ENCODE data around the gene GSTO1. TPM values are rescaled to one million over a fixed set of nuclear protein-coding genes. Genes with fewer than 3 reads are reported as not detected.

GSTO1 gene
- total RNA-seq (39.9 TPM), polyA plus RNA-seq (100 to 1,000 TPM; 176 to 199 (median 184) TPM)

GRCh38 chr10:104254493-104255310, at the start of gene GSTO1:
GSTO1 (plus strand) TSS chr10:104254892; CDS start chr10:104254929, 37 bp downstream.
- H3K4me1 Mint-ChIP-seq = peaks cover 26 to 54% (median 45%) of the 10 kb centered on the region in 4 donors
- peak within 1 kb of the TSS; percentile 89 to 100 (median 96) for H3K27ac Mint-ChIP-seq
- Histone ChIP-seq H3K9me3 (ENCODE audit: control insufficient read depth in 2 of 2, low read length in 2 of 2) (no peaks in the 10 kb centered on the region), H3K4me3 (ENCODE audit: low read depth, low read length) (peak within 1 kb of the TSS; percentile 98), H3K4me1 (ENCODE audit: control insufficient read depth, insufficient read depth, low read length, poor library complexity, severe bottlenecking) (peaks cover 36% of the 10 kb centered on the region), H3K27ac (ENCODE audit: insufficient read depth, low read length, poor library complexity, severe bottlenecking) (peak within 1 kb of the TSS; percentile 79), H3K27me3 (ENCODE audit: control insufficient read depth, insufficient read depth, low read length) (peaks cover 4% of the 10 kb centered on the region), H3K36me3 (ENCODE audit: control insufficient read depth, insufficient read depth, low read length) (peaks cover 17% of the 10 kb centered on the region)
- H3K36me3 Mint-ChIP-seq = peaks cover 21% of the 10 kb centered on the region
- peak within 1 kb of the TSS; percentile 94 to 96 (median 94) for H3K4me3 Mint-ChIP-seq
- peaks cover 18% of the 10 kb centered on the region for H3K27me3 Mint-ChIP-seq
- DNase-seq (peak; percentile 34 to 69 (median 56)), ATAC-seq (ENCODE audit: low read depth in 2 of 2) (peak; percentile 50 to 54)
- H3K9me3 Mint-ChIP-seq = peaks cover 0 to 2% (median 0%) of the 10 kb centered on the region in 7 donors

GRCh38 chr10:104208730-104209129, 46.0 kb upstream of the GSTO1 start:
- Mint-ChIP-seq H3K27ac (no peak overlapping the region), H3K4me1 (no peaks in the 10 kb centered on the region), H3K36me3 (peaks cover 4% of the 10 kb centered on the region), H3K4me3 (no peak overlapping the region), H3K9me3 (no peaks in the 10 kb centered on the region), H3K27me3 (peaks cover 53% of the 10 kb centered on the region)
- DNase-seq = no peak
- no peaks in the 10 kb centered on the region for H3K9me3 ChIP-seq (ENCODE audit: control insufficient read depth in 2 of 2, low read length in 2 of 2)
- H3K36me3 ChIP-seq (ENCODE audit: control insufficient read depth, insufficient read depth, low read length) = no peaks in the 10 kb centered on the region
- H3K4me3 ChIP-seq (ENCODE audit: low read depth, low read length) = no peak overlapping the region
- peaks cover 19% of the 10 kb centered on the region for H3K27me3 ChIP-seq (ENCODE audit: control insufficient read depth, insufficient read depth, low read length)
- no peak overlapping the region for H3K27ac ChIP-seq (ENCODE audit: insufficient read depth, low read length, poor library complexity, severe bottlenecking)
- no peaks in the 10 kb centered on the region for H3K4me1 ChIP-seq (ENCODE audit: control insufficient read depth, insufficient read depth, low read length, poor library complexity, severe bottlenecking)
- ATAC-seq (ENCODE audit: low read depth in 2 of 2) = no peak

DNA sequence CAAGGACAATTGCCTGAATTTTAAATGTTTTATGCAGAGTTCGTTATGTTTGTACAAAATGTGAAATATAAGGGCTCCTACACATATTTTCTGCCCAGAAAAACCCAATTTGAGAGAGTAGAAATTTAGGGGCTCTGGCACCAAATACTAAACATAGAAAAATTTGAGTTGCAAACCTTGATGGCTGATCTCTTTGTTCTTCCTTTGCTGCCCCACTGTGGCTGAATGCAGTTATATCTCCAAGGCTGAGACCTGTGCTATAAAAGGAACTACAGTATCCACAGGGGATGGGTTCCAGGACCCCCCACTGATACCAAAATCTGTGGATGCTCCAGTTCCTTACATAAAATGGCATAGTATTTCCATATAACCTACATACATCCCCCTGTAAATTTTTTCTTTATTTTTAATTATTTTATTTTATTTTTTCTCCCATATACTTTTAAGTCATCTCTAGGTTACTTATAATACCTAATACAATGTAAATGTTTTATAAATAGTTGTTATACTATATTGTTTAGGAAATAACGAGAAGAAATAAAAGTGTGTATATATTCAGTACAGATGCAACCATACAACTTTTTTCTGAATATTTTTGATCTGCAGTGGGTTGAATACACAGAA, 45.0 kb upstream of the GSTO1 start:
- Mint-ChIP-seq H3K27me3 (peaks cover 44% of the 10 kb centered on the region), H3K36me3 (peaks cover 4% of the 10 kb centered on the region), H3K4me1 (no peaks in the 10 kb centered on the region), H3K27ac (no peak overlapping the region), H3K9me3 (no peaks in the 10 kb centered on the region), H3K4me3 (no peak overlapping the region)
- Histone ChIP-seq H3K4me3 (ENCODE audit: low read depth, low read length) (no peak overlapping the region), H3K36me3 (ENCODE audit: control insufficient read depth, insufficient read depth, low read length) (no peaks in the 10 kb centered on the region), H3K4me1 (ENCODE audit: control insufficient read depth, insufficient read depth, low read length, poor library complexity, severe bottlenecking) (no peaks in the 10 kb centered on the region), H3K27me3 (ENCODE audit: control insufficient read depth, insufficient read depth, low read length) (peaks cover 14% of the 10 kb centered on the region), H3K27ac (ENCODE audit: insufficient read depth, low read length, poor library complexity, severe bottlenecking) (no peak overlapping the region), H3K9me3 (ENCODE audit: control insufficient read depth in 2 of 2, low read length in 2 of 2) (no peaks in the 10 kb centered on the region)
- ATAC-seq (ENCODE audit: low read depth in 2 of 2) (peak in 1 of 2 donors; percentile 59), DNase-seq (peak; percentile 27 to 44 (median 42))

DNA sequence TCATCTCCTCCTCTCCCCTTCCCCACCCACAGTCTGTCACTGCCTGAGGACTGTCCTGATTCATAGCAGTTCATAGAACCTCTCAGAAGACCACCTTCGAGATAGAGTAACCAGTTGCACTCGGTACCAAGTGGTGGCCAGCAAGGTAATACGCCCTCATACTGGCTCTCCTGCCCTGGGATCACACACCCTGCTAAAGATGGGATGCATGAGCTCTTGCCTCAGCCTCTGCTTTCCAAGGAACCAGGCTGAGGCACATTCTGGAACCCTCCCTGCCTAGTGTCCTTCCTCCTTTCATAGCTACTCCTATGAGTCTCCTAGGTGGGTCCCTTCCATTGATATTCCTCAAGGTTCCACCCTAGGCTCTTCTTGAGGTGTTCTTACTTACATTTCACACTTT, 38.1 kb upstream of the GSTO1 start:
- Histone ChIP-seq H3K36me3 (ENCODE audit: control insufficient read depth, insufficient read depth, low read length) (no peaks in the 10 kb centered on the region), H3K27ac (ENCODE audit: insufficient read depth, low read length, poor library complexity, severe bottlenecking) (no peak overlapping the region), H3K9me3 (ENCODE audit: control insufficient read depth in 2 of 2, low read length in 2 of 2) (no peaks in the 10 kb centered on the region), H3K4me3 (ENCODE audit: low read depth, low read length) (no peak overlapping the region), H3K4me1 (ENCODE audit: control insufficient read depth, insufficient read depth, low read length, poor library complexity, severe bottlenecking) (no peaks in the 10 kb centered on the region), H3K27me3 (ENCODE audit: control insufficient read depth, insufficient read depth, low read length) (peaks cover 15% of the 10 kb centered on the region)
- ATAC-seq (ENCODE audit: low read depth in 2 of 2) (no peak), DNase-seq (no peak)
- no peaks in the 10 kb centered on the region for H3K9me3 Mint-ChIP-seq
- no peaks in the 10 kb centered on the region for H3K36me3 Mint-ChIP-seq
- H3K27ac Mint-ChIP-seq = no peak overlapping the region
- H3K4me3 Mint-ChIP-seq = no peak overlapping the region
- peaks cover 0 to 4% (median 0%) of the 10 kb centered on the region in 4 donors for H3K4me1 Mint-ChIP-seq
- H3K27me3 Mint-ChIP-seq = peaks cover 27% of the 10 kb centered on the region

DNA sequence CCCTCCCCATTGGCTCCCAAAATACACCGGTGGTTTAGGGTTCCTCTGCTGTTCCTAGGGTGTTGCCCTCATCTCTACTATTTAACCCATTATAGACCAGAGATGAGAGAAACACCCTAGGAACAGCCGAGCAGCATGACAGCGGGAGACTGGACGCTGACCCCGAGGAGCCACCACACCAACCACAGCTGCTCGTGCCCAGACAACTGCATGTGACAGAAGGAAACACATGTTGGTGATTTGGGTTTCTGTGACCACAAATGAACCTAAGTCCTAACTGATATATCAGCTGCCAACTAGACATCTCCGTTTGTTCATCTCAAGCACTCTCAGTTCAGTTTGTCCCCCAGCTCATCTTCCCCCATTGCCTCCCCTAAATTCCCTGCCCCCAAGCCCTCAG, 35.9 kb upstream of the GSTO1 start:
- Histone ChIP-seq H3K4me1 (ENCODE audit: control insufficient read depth, insufficient read depth, low read length, poor library complexity, severe bottlenecking) (no peaks in the 10 kb centered on the region), H3K9me3 (ENCODE audit: control insufficient read depth in 2 of 2, low read length in 2 of 2) (no peaks in the 10 kb centered on the region), H3K36me3 (ENCODE audit: control insufficient read depth, insufficient read depth, low read length) (no peaks in the 10 kb centered on the region), H3K27ac (ENCODE audit: insufficient read depth, low read length, poor library complexity, severe bottlenecking) (no peak overlapping the region), H3K4me3 (ENCODE audit: low read depth, low read length) (no peak overlapping the region), H3K27me3 (ENCODE audit: control insufficient read depth, insufficient read depth, low read length) (peaks cover 17% of the 10 kb centered on the region)
- ATAC-seq (ENCODE audit: low read depth in 2 of 2) (no peak), DNase-seq (no peak)
- Mint-ChIP-seq H3K9me3 (no peaks in the 10 kb centered on the region), H3K36me3 (no peaks in the 10 kb centered on the region), H3K27me3 (peaks cover 24% of the 10 kb centered on the region), H3K4me1 (peaks cover 0 to 4% (median 0%) of the 10 kb centered on the region in 4 donors), H3K27ac (no peak overlapping the region), H3K4me3 (no peak overlapping the region)

DNA sequence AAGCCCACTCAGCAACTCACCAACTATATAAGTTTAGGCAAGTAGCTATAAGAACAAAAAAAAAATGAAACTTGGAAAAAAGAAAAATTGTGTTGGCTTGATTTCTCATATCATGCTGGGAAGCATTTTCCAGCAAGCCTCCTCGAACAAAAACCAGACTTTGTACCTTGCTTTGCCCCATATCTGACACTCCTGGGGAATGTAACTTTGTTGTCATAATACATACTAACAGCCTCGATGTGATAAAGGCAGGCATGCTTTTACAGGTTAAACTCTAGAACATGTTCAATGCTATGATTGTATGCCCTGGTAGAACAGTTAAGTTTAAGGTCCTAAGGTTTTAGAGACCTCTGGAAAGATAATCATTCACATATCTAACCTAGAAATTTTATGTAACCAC, 34.2 kb upstream of the GSTO1 start:
- H3K27ac Mint-ChIP-seq = no peak overlapping the region
- peaks cover 28% of the 10 kb centered on the region for H3K27me3 Mint-ChIP-seq

GRCh38 chr10:104223304-104223703, 31.4 kb upstream of the GSTO1 start:
- ATAC-seq (ENCODE audit: low read depth in 2 of 2) = no peak

More for the DNA sequence above, 34.2 kb upstream of the GSTO1 start:
- H3K9me3 ChIP-seq (ENCODE audit: control insufficient read depth in 2 of 2, low read length in 2 of 2) = no peaks in the 10 kb centered on the region
- peaks cover 25% of the 10 kb centered on the region for H3K27me3 ChIP-seq (ENCODE audit: control insufficient read depth, insufficient read depth, low read length)
- peaks cover 0 to 4% (median 0%) of the 10 kb centered on the region in 4 donors for H3K4me1 Mint-ChIP-seq
- H3K4me3 Mint-ChIP-seq = no peak overlapping the region
- no peak for DNase-seq
- ATAC-seq (ENCODE audit: low read depth in 2 of 2) = no peak
- H3K4me3 ChIP-seq (ENCODE audit: low read depth, low read length) = no peak overlapping the region
- H3K36me3 Mint-ChIP-seq = no peaks in the 10 kb centered on the region
- H3K9me3 Mint-ChIP-seq = no peaks in the 10 kb centered on the region
- H3K27ac ChIP-seq (ENCODE audit: insufficient read depth, low read length, poor library complexity, severe bottlenecking) = no peak overlapping the region
- no peaks in the 10 kb centered on the region for H3K4me1 ChIP-seq (ENCODE audit: control insufficient read depth, insufficient read depth, low read length, poor library complexity, severe bottlenecking)
- no peaks in the 10 kb centered on the region for H3K36me3 ChIP-seq (ENCODE audit: control insufficient read depth, insufficient read depth, low read length)

More at GRCh38 chr10:104223304-104223703, 31.4 kb upstream of the GSTO1 start:
- no peaks in the 10 kb centered on the region for H3K9me3 Mint-ChIP-seq
- no peaks in the 10 kb centered on the region for H3K4me1 ChIP-seq (ENCODE audit: control insufficient read depth, insufficient read depth, low read length, poor library complexity, severe bottlenecking)
- H3K27me3 Mint-ChIP-seq = peaks cover 43% of the 10 kb centered on the region
- no peak overlapping the region for H3K4me3 ChIP-seq (ENCODE audit: low read depth, low read length)
- no peak overlapping the region for H3K27ac ChIP-seq (ENCODE audit: insufficient read depth, low read length, poor library complexity, severe bottlenecking)
- no peak overlapping the region for H3K4me3 Mint-ChIP-seq
- peaks cover 0 to 4% (median 0%) of the 10 kb centered on the region in 4 donors for H3K4me1 Mint-ChIP-seq
- H3K27me3 ChIP-seq (ENCODE audit: control insufficient read depth, insufficient read depth, low read length) = peaks cover 22% of the 10 kb centered on the region
- H3K9me3 ChIP-seq (ENCODE audit: control insufficient read depth in 2 of 2, low read length in 2 of 2) = no peaks in the 10 kb centered on the region
- no peaks in the 10 kb centered on the region for H3K36me3 ChIP-seq (ENCODE audit: control insufficient read depth, insufficient read depth, low read length)
- no peak overlapping the region for H3K27ac Mint-ChIP-seq
- DNase-seq = no peak
- no peaks in the 10 kb centered on the region for H3K36me3 Mint-ChIP-seq

Measured in CD4-positive, CD25-positive, alpha-beta regulatory T cell (primary cell).